K562 (cell line): Measurements from ENCODE around the gene TFEB. TPM values are rescaled to one million over a fixed set of nuclear protein-coding genes. Genes with fewer than 3 reads are reported as not detected.

Experiments used
- CHD4 ChIP-seq: fragments of 200-600 bp; sonication (generic); IDR thresholded peaks from 3 replicates; pipeline ENCODE4 v1.6.1; 2012; ENCODE audit warnings: low read depth, mild to moderate bottlenecking, mixed read lengths, low read length, inconsistent platforms; ENCODE audit not compliant: insufficient read depth, insufficient replicate concordance, poor library complexity, severe bottlenecking
- CXXC5 ChIP-seq: fragments of 250-450 bp; sonication (Bioruptor Pico); IDR thresholded peaks from 2 replicates; pipeline ENCODE4 v1.8.0; 2022; ENCODE audit warnings: inconsistent platforms, mild to moderate bottlenecking, moderate library complexity
- FIP1L1 ChIP-seq: fragments of 200-400 bp; formaldehyde crosslinking; IDR thresholded peaks from 2 replicates; pipeline ENCODE4 v1.6.1; 2018; ENCODE audit warnings: mild to moderate bottlenecking, low read depth, low read length; ENCODE audit not compliant: poor library complexity, severe bottlenecking
- HMBOX1 ChIP-seq: sonication (generic); IDR thresholded peaks from 2 replicates; pipeline ENCODE4 v1.6.1; 2016
- HMGXB4 ChIP-seq: sonication (generic); formaldehyde crosslinking; IDR thresholded peaks from 2 replicates; pipeline ENCODE4 v1.8.1; 2023; ENCODE audit warnings: mild to moderate bottlenecking, missing genetic modification reagents
- L3MBTL2 ChIP-seq: fragments of 450-650 bp; IDR thresholded peaks from 2 replicates; pipeline ENCODE4 v1.6.1; 2016; ENCODE audit warnings: mild to moderate bottlenecking, moderate library complexity
- MIER1 ChIP-seq: fragments of 450-650 bp; IDR thresholded peaks from 2 replicates; pipeline ENCODE4 v1.6.1; 2016; ENCODE audit warnings: antibody characterized with exemption, mild to moderate bottlenecking, low read depth
- MYC ChIP-seq, 2 experiments: fragments of 250-450 bp in 1 of 2; sonication (Bioruptor Pico) in 1 of 2; IDR thresholded peaks; 2 replicates each; pipeline versions ENCODE4 v1.5.1 to v1.6.1; 2012 to 2021; ENCODE audit warnings: low read depth in 2 of 2, borderline replicate concordance in 1 of 2, improper control_type of control experiment in 1 of 2, low read length in 1 of 2, mild to moderate bottlenecking in 1 of 2, moderate library complexity in 1 of 2
- PCBP1 ChIP-seq: fragments of 200-400 bp; formaldehyde crosslinking; IDR thresholded peaks from 2 replicates; pipeline ENCODE4 v1.6.1; 2018; ENCODE audit warnings: mild to moderate bottlenecking, low read depth, low read length; ENCODE audit not compliant: poor library complexity, severe bottlenecking
- POLR2G ChIP-seq: fragments of 200-400 bp; formaldehyde crosslinking; IDR thresholded peaks from 2 replicates; pipeline ENCODE4 v1.6.1; 2017; ENCODE audit warnings: low read depth, mild to moderate bottlenecking, antibody characterized with exemption, low read length, moderate library complexity
- TBL1XR1 ChIP-seq, 2 experiments: IDR thresholded peaks; 2 replicates each; pipeline ENCODE4 v1.6.1; 2012; ENCODE audit warnings: improper control_type of control experiment in 2 of 2, low read length in 2 of 2, mild to moderate bottlenecking in 1 of 2
- U2AF2 ChIP-seq: fragments of 200-400 bp; formaldehyde crosslinking; optimal IDR thresholded peaks from 2 replicates; pipeline ENCODE3; 2017; ENCODE audit warnings: low read depth, mild to moderate bottlenecking, low read length
- polyA plus RNA-seq, 8 experiments: library from polyadenylated mRNA; depleted of rRNA in 4 of 8; stranded (reverse) in 5 of 8; unstranded in 3 of 8; fragments of >200 nt; fragmentation: Nextera tagmentation in 2 of 8; fragmentation: Illumina TruSeq in 1 of 8; extraction: Ambion mirVana in 2 of 8; extraction: Trizol in 1 of 8; gene quantifications; 2 replicates each; pipeline versions ENCODE4 v1.2.1 to v1.2.3, GENCODE V29; 2011 to 2014; ENCODE audit warnings: inconsistent platforms in 1 of 8, missing spikeins in 1 of 8
- total RNA-seq, 7 experiments: library from RNA; depleted of rRNA in 6 of 7; stranded (reverse); fragments of >200 nt in 6 of 7; fragmentation: Illumina TruSeq in 2 of 7; extraction: Trizol in 2 of 7; gene quantifications; 2 replicates each; pipeline versions ENCODE4 v1.2.1 to v1.2.3, GENCODE V29; 2011 to 2021; ENCODE audit warnings: low replicate concordance in 1 of 7
- TF ChIP-seq, protein P1 (sequence below), 3 experiments: IDR thresholded peaks in 2 of 3; conservative IDR thresholded peaks in 1 of 3; 2 replicates each; pipeline ENCODE4 v1.5.1; 2011 to 2012; ENCODE audit warnings: low read length in 3 of 3, mild to moderate bottlenecking in 3 of 3, control low read depth in 2 of 3, improper control_type of control experiment in 1 of 3, inconsistent platforms in 1 of 3, low read depth in 1 of 3, mixed read lengths in 1 of 3, moderate library complexity in 1 of 3; ENCODE audit not compliant: insufficient read depth in 2 of 3
- TF ChIP-seq, protein P2 (sequence below): sonication (generic); formaldehyde crosslinking; IDR thresholded peaks from 2 replicates; pipeline ENCODE4 v1.9.0; 2022; ENCODE audit warnings: mild to moderate bottlenecking, missing genetic modification reagents
- TF ChIP-seq, protein P3 (sequence below): IDR thresholded peaks from 2 replicates; pipeline ENCODE4 v1.6.1; 2011; ENCODE audit warnings: borderline replicate concordance, low read depth, mild to moderate bottlenecking, moderate library complexity, low read length; ENCODE audit not compliant: insufficient read depth, poor library complexity, severe bottlenecking

TFEB gene
- total and polyA plus RNA-seq, 9 of the 15 experiments (the other 6 are each of a cell fraction or from before 2014, with no cell fraction given) = 0.04 to 4.7 (median 2.0) TPM

DNA sequence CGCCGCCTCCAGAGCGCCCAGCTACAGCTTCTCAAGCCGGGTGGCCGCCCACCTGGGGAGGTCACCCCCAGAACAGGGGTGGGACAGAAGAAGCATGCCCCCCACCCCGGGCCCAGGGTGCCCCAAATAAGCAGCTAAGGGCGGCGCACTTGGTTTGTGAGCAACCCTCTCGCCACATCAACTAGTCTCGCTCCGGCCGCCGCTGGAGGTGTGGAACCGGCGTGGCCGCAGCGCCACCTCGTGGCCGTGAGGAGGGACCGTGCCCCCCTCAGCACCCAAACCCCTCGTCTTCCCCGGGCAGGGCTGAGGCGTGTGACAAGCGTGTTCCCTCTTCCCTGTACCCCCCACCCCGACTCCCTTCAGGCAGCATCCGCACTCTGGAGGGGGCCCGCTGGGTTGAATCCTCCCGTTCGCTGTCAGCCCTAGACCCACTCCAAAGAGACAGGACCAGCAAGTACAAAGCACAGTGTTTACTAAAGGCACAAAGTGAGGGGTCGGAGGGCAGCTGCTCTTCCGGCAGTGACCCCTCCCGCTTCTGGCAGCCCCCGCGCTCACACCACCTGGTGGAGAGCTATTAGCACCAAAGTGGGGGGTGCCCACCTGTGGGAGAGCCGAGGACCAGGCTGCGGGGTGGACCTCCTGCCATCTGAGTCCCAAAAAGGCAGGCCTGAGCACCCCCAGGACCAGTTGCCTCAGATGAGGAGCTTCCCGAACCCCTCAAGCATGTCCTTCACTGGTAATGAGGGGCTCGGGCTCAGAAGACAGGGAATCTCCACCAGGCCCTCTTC lies 51.7 kb downstream of the TFEB start (continued):
- TF ChIP-seq, protein P1, sequence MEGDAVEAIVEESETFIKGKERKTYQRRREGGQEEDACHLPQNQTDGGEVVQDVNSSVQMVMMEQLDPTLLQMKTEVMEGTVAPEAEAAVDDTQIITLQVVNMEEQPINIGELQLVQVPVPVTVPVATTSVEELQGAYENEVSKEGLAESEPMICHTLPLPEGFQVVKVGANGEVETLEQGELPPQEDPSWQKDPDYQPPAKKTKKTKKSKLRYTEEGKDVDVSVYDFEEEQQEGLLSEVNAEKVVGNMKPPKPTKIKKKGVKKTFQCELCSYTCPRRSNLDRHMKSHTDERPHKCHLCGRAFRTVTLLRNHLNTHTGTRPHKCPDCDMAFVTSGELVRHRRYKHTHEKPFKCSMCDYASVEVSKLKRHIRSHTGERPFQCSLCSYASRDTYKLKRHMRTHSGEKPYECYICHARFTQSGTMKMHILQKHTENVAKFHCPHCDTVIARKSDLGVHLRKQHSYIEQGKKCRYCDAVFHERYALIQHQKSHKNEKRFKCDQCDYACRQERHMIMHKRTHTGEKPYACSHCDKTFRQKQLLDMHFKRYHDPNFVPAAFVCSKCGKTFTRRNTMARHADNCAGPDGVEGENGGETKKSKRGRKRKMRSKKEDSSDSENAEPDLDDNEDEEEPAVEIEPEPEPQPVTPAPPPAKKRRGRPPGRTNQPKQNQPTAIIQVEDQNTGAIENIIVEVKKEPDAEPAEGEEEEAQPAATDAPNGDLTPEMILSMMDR (IDR thresholded peaks at IDR 0.05 in 2 of 3, conservative IDR thresholded peaks at IDR 0.05 in 1 of 3; ENCODE audit: insufficient read depth in 2 of 3, low read depth in 1 of 3, low read length in 3 of 3) = peak; percentile 93 to 97 (median 95)
- peak; percentile 77 for TF ChIP-seq PCBP1
- TF ChIP-seq CXXC5 (CRISPR knock-in tag) = peak; percentile 46; the same call in 1 of the 2 replicates
- TF ChIP-seq U2AF2 = no peak
- TF ChIP-seq L3MBTL2 = peak; percentile 22; the same call in 1 of the 2 replicates
- peak; percentile 62 for TF ChIP-seq POLR2G
- TF ChIP-seq CHD4 = no peak
- peak; percentile 48 for TF ChIP-seq FIP1L1
- peak in 1 of 2 experiments; percentile 44; a peak in 1 of 4 replicates for TF ChIP-seq TBL1XR1 (IDR thresholded peaks at IDR 0.05; ENCODE audit: low read length in 2 of 2)
- TF ChIP-seq, protein P2, sequence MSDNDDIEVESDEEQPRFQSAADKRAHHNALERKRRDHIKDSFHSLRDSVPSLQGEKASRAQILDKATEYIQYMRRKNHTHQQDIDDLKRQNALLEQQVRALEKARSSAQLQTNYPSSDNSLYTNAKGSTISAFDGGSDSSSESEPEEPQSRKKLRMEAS = peak; percentile 45; the same call in 1 of the 2 replicates
- 0 out of 2 replicates have a peak, but pooled peaks have one; percentile 46 for TF ChIP-seq HMGXB4 (CRISPR knock-in tag)
- TF ChIP-seq MYC (IDR thresholded peaks at IDR 0.05; ENCODE audit: low read depth, low read length) = 0 out of 2 replicates have a peak, but pooled peaks have one; percentile 18
- no peak for TF ChIP-seq MYC (CRISPR knock-in tag; IDR thresholded peaks at IDR 0.05; ENCODE audit: borderline replicate concordance, low read depth)
- TF ChIP-seq HMBOX1 = peak; percentile 19; the same call in 1 of the 2 replicates
- TF ChIP-seq, protein P3, sequence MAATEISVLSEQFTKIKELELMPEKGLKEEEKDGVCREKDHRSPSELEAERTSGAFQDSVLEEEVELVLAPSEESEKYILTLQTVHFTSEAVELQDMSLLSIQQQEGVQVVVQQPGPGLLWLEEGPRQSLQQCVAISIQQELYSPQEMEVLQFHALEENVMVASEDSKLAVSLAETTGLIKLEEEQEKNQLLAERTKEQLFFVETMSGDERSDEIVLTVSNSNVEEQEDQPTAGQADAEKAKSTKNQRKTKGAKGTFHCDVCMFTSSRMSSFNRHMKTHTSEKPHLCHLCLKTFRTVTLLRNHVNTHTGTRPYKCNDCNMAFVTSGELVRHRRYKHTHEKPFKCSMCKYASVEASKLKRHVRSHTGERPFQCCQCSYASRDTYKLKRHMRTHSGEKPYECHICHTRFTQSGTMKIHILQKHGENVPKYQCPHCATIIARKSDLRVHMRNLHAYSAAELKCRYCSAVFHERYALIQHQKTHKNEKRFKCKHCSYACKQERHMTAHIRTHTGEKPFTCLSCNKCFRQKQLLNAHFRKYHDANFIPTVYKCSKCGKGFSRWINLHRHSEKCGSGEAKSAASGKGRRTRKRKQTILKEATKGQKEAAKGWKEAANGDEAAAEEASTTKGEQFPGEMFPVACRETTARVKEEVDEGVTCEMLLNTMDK = peak; percentile 28
- TF ChIP-seq MIER1 = no peak
